ENCODE results near the gene MINDY4.

The MINDY4 gene

DNA sequence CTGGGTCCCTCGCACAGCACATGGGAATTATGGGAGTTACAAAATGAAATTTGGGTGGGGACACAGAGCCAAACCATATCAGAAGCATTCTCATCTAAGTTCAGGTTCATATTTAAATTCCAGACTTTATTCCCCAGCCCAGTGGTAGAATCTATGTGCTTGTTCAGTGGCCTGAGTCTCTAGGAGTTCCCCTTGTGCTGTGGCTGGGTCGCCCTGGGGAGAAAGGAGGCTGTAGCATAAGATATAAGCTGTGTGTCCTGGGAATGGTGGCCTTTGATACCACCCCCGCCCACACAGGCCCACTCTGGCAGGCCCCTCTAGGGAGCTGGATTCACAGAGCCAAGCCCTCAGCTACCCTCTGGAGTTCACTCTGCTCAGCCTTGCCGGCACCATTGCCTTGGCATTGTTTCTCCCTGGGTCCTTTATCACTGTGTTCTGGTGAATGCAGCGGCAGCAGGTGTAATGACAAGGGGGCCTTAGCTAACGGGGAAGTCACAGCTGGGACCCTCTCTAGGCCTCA is 64.2 kb downstream of the MINDY4 start:
- DNase-seq (ENCODE audit: low read depth in 2 of 2), result no peak

GRCh38 chr7:30836991-30837390 is 65.8 kb downstream of the MINDY4 start:
- no peak for DNase-seq (ENCODE audit: low read depth in 2 of 2)

- no peak for DNase-seq (ENCODE audit: low read depth in 2 of 2)
Observed at GRCh38 chr7:30837581-30837980, 66.4 kb downstream of the MINDY4 start.

DNA sequence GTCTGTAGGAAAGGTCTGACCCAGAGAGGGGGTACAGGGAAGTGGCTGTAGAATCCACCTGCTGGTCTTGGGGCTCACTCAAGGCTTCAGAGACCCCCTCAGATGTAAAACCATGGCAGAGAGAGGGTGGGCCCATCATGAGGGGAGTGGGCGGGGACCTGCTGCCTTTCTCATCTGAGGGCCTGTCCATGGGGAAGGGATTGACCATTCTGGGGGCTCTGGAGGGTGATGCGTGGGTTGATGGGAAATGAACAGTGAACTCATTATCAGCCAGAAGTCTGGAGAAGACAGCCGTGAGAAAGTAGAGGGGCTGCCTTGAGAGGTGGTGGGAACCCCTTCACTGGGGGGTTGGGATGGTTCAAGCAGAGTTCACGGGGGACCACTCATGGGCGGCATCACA is 66.8 kb downstream of the MINDY4 start:
- no peak for DNase-seq (ENCODE audit: low read depth in 2 of 2)

DNA sequence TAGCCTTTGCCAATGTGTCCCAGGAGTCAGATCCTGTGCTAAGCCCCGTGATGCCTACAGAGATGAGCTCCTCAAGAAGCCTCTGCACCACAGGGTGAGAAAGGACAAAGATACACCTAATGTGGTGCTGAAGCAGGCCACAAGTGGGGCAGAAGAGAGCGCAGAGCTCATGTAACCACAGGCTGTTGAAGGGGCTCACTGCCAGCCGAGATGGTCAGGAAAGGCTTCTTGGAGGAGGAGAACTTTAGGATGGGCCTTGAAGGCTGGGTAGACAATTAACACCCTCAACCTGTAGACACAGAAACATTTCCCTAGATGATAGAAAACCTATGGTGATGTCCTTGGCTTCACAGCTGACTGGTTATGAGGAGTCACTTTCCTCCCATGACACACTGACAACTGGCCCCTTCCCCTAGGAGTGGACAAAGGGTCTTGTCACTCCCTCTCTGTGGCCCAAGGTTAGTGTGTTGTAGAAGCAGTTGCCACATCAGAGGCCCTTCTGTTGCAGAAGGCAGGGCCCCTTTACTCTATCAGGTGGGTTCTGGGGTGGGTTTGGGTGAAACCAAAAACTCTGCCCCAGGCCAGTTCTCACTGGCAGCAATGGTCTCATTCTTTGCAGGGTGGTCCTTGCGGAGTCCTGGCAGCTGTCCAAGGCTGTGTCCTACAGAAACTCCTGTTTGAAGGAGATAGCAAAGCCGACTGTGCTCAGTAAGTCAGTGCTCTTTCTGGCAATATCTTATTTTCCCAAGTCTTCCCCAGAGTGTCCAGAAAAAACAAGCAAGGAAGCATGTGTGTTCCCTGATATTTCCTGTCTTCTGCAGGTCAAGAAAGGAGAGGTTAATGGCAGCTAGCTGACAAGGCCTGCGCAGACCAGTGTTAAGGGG is 69.2 kb downstream of the MINDY4 start:
- DNase-seq (ENCODE audit: low read depth in 2 of 2), result no peak

- no peak for DNase-seq (ENCODE audit: low read depth in 2 of 2)
Observed at GRCh38 chr7:30841025-30841735, 70.0 kb downstream of the MINDY4 start.

DNA sequence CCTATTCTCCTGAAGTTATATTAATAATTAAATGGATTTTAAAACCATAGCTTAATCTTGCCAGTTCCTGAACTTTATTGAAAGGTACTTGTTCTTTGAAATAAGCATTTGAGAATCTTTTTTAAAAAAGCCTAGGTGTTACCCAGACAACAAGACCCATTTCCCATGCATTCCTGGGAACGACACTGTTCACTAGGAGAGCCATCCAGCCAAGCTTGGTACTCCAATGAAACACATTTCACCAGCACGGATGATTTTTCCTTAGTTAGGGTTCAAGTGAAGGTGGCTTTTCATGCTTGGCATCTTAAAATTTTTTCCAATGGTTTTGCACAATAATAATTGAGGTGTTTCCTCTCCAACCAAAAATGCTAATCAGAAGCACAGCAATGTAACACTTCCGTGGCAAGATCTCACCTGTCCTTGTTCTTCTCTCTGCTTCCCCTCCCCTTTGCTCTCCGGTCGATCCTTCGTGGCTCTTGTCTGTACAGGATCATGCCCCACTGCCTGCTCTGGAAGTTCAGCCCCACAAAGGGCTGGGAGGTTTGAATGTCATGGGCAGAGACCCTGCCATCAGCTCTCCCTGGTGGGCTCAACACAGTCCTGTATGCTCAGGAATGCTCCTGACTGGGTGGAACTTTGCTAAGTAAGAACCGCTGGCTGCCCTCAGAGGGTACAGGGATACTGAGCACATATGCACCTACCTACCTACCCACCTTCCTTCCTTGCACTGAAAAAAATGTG is 70.8 kb downstream of the MINDY4 start:
- no peak for DNase-seq (ENCODE audit: low read depth in 2 of 2)

DNA sequence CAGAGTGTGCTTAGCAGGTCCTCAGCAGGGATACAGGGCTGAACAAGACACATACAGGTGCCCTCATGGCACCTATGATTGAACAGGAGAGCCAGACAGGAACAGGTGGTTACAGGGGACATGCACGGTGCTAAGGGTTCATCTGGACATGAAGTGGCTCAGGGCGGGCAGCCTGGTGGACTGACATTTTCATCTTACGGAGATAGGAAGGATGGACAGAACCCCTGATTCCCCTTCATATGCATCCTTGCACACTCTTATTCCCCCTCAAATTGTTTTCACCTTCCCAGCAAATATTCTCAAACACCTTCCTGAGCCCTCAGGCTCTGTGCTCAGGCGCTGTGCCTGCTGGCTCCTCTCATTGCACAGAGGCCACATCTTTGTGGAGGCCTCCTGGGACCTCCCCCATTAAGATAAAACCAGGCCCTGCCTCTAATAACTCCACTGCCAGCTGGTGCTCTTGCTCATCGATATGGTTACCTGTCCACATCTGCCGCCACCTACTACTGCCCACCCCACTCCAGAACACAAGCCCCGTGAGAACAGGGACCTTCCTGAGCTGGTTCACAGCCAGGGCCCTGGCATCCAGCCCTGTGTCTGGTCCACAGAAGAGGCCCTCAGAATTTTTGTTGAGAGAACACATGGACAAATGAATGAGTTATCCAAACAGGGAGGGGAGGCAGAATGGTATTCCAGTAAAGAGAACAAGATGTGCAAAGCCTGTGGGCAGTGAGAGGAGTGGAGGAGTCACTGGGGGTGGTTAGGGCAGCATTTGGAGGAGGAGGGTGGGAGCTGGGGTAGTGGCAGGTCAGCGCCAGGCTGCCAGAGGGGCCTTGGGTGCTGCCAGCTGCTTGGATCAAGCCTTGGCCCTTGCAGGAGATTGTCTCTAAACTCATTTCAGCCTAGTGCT is 71.6 kb downstream of the MINDY4 start:
- no peak for DNase-seq (ENCODE audit: low read depth in 2 of 2)

GRCh38 chr7:30843741-30844482 is 72.7 kb downstream of the MINDY4 start:
- DNase-seq (ENCODE audit: low read depth in 2 of 2), result no peak

GRCh38 chr7:30844483-30844874 is 73.3 kb downstream of the MINDY4 start:
- no peak for DNase-seq (ENCODE audit: low read depth in 2 of 2)

DNA sequence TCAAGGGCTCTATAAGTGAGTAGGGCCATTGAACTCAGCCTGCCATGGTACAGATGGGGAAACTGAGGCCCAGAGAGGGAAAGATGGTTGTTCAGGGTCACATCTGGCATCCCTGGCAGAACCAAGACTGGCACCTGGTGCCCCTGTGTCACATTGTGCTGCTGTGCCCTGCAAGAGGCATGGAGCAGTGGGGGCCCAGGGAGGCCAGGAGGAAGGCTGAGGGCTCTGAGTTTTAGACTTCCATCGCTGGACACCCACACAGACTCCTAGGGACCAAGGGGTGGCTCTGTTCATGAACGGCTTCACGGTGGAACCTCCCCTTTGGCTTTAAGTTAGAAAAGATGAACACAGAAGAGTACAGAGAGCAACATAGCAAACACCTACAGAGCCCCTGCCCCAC is 73.7 kb downstream of the MINDY4 start:
- no peak for DNase-seq (ENCODE audit: low read depth in 2 of 2)

GRCh38 chr7:30845426-30846135 is 74.4 kb downstream of the MINDY4 start:
- DNase-seq (ENCODE audit: low read depth in 2 of 2), result no peak

DNA sequence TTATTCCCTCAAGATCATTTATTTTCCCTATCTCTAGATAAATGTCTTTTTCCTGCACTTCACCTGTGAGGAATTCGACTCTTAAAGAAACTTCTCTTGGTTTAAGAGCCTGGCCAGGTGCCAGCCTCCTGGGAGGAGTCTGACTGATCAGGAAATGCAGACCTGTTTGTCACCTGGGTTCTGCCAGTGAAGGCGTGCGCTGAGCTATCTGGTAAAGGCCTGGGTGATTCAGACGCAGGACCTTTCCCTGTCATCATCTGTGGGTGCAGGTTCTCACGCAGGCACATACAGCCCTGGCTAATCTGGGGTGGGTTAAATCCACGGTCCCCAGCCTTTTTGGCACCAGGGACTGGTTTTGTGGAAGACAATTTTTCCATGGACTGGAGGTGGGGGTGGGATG is 75.2 kb downstream of the MINDY4 start:
- DNase-seq (ENCODE audit: low read depth in 2 of 2), result no peak

DNA sequence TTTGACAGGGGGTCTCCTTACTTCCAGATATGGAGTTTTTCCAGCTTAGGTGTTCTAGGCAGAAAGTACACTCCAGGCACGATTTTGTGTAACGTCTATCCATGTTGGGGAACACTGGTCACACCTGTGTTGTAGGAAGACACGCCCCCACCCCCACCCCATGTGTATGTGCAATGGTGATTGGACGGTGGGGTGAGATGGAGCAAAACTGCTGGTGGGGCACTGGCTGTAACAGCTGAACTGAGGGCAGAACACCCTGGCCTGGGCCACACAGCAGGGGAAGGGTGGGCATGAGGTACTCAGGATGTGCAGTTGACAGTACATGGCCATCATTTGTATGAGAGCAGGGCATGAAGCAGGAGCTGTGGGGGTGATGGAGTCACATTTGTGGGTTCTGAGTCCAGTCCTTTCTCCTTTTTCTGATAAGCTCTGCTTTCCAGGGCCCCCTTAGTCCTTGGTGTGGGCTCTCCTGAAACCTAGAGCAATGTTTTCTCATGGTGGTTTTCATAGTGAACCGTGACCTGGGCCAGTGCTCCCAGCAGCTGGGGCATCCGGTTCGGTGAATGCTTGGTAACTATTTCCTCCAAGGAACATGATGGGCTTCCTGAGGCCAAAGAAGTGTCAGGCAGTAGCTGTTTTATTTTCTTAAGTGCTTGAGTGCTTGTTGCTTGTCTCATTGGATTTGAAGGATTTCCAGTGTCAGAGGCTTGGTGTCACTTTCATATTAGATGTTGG is 77.1 kb downstream of the MINDY4 start:
- DNase-seq (ENCODE audit: low read depth in 2 of 2), result no peak

- DNase-seq (ENCODE audit: low read depth in 2 of 2), result no peak
Observed at GRCh38 chr7:30849565-30849964, 78.3 kb downstream of the MINDY4 start.

DNA sequence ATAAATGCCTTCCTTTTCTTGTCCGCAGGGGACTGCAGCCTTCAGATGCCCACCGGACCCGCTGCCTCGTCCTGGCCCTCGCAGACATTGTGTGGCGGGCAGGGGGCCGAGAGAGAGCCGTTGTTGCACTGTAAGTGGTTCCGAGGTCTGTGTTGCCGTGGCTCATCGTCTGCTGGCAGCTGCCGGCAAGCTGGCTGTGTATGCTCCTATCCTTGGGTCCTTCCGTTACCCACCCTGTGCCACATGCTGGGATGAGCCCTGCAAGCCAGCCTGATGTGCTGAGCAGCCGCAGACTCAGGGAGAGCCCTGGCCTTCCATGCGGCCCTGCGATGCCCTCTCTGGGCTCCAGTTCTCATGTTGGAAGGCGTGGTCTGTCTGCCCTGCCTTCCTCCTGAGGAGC is 79.2 kb downstream of the MINDY4 start:
- no peak for DNase-seq (ENCODE audit: low read depth in 2 of 2)

DNA sequence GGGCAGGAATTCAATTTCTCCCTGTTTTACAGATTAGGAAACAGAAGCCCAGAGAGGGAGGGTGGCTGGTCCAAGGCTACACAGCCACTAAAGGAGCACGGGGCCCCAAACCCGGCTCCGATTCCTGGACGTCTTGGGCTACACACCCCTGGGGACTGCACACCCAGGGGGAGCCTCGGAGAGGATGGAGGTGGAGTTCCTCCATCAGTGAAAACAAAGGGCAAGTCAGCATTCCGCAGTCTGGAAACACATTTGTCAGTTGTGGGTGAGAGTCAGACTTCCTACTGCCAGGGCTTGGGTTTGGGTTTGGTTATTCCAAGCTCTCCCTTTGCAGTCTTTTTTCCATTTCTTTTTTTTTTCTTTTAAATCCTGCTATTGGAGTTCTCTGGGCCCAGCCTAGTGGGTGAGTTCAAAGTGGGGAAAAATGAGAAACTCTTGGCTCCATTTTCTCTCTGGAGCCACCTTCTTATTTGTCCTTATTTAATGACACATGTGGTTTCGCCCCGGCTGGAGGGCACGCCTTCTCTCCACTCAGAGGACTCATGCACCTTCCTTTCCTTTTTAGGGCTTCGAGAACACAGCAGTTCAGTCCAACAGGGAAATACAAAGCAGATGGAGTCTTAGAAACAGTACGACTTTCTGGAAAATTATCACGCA is 80.6 kb downstream of the MINDY4 start:
- no peak for DNase-seq (ENCODE audit: low read depth in 2 of 2)

DNA sequence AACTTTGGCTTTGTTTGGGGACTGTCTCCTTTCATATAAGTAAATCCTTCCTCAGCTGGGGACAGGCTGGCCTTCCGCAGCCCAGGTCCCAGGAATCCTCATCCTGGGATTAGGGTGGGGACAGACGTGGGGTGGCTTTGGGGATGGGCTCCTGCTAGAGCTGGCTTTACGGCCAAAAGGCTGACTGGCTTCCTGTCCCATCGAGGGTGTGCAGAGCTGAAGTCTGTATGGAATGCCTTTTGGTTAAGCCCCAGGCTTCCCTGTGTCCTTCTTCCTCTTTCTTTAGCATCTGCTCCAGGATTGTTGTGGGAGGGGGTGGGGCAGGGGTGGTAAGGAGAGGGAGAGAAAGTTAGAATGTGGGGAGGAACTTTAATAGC is 81.1 kb downstream of the MINDY4 start:
- DNase-seq (ENCODE audit: low read depth in 2 of 2), result no peak

All from stimulated activated CD4-positive, alpha-beta T cell treated with anti-CD3 and anti-CD28 coated beads, Interleukin-4, amount 100 ng/mL, for 48 hours (primary cell).